Naive B cell (primary cell): Measurements from ENCODE around the gene MAGEL2. TPM values are rescaled to one million over a fixed set of nuclear protein-coding genes. Genes with fewer than 3 reads are reported as not detected.

Experiments
- ATAC-seq, 2 donors: fragments of 150-1000 bp; cut with Tn5 transposase; 2 replicates each; pipeline ENCODE4 v1.10.0; 2021; ENCODE audit warnings: low read depth in 2 of 2, mild to moderate bottlenecking in 2 of 2, moderate library complexity in 2 of 2
- DNase-seq: peaks from one replicate; pipeline ENCODE4 v3.0.0; 2022
- H3K27ac Mint-ChIP-seq, 6 donors: one replicate each; pipeline ENCODE4 v1.8.0; 2020 to 2022; ENCODE audit warnings: mild to moderate bottlenecking in 6 of 6, mixed read lengths in 6 of 6, moderate library complexity in 5 of 6, inconsistent platforms in 2 of 6
- H3K27me3 Mint-ChIP-seq, 3 donors: one replicate each; pipeline ENCODE4 v1.8.0; 2021 to 2022; ENCODE audit warnings: mixed read lengths in 3 of 3, mild to moderate bottlenecking in 1 of 3
- H3K36me3 Mint-ChIP-seq, 2 donors: one replicate each; pipeline ENCODE4 v1.8.0; 2020 to 2022; ENCODE audit warnings: mixed read lengths in 2 of 2, inconsistent platforms in 1 of 2, mild to moderate bottlenecking in 1 of 2
- H3K4me1 Mint-ChIP-seq, 3 donors: one replicate each; pipeline ENCODE4 v1.8.0; 2020 to 2022; ENCODE audit warnings: mixed read lengths in 3 of 3, inconsistent platforms in 1 of 3, mild to moderate bottlenecking in 1 of 3, moderate library complexity in 1 of 3
- H3K4me3 Mint-ChIP-seq, 8 donors: one replicate each; pipeline ENCODE4 v1.8.0; 2020 to 2022; ENCODE audit warnings: mild to moderate bottlenecking in 8 of 8, mixed read lengths in 8 of 8, moderate library complexity in 8 of 8, inconsistent platforms in 2 of 8
- H3K9me3 Mint-ChIP-seq, 7 donors: one replicate each; pipeline ENCODE4 v1.8.0; 2020 to 2022; ENCODE audit warnings: mixed read lengths in 7 of 7, mild to moderate bottlenecking in 5 of 7, inconsistent platforms in 2 of 7, moderate library complexity in 1 of 7
- polyA plus RNA-seq, 6 donors: library from polyadenylated mRNA; unstranded; fragments of 300-500 nt; fragmentation: Illumina TruSeq; gene quantifications; one replicate each; pipeline ENCODE4 v1.2.3, GENCODE V29; 2021; ENCODE audit warnings: low read depth in 6 of 6

The MAGEL2 gene
- polyA plus RNA-seq, 6 donors from 2014 or later, result not detected

GRCh38 chr15:23594252-23594770 lies 53.4 kb downstream of the MAGEL2 start:
- Mint-ChIP-seq H3K27ac (peak overlapping the region in 1 of 6 donors; percentile 40), H3K4me3 (no peak overlapping the region), H3K4me1 (no peaks in the 10 kb centered on the region)

More at GRCh38 chr15:23594252-23594770, 53.4 kb downstream of the MAGEL2 start:
- Mint-ChIP-seq H3K9me3 (no peaks in the 10 kb centered on the region), H3K27me3 (peaks cover 4 to 8% (median 6%) of the 10 kb centered on the region in 3 donors), H3K36me3 (no peaks in the 10 kb centered on the region)
- DNase-seq, result no peak
- no peak for ATAC-seq

Other genes with a start within 250 kb of the MAGEL2 start
- not detected for gene GOLGA6L2, start 200.6 kb downstream of the MAGEL2 start, polyA plus RNA-seq
- gene MKRN3, start 82.2 kb downstream of the MAGEL2 start, polyA plus RNA-seq, result 1 to 10 TPM in 2 of 6 donors, under 1 TPM in 2, not detected in 2; 0.15 to 1.8 (median 0.94) TPM
- under 1 TPM in 2 of 6 donors, not detected in 4; 0.29 to 0.85 TPM for gene NDN, start 39.4 kb upstream of the MAGEL2 start, polyA plus RNA-seq